BLaER1 (cell line): ENCODE results near the gene ZBTB7A.
A peak's percentile ranks its signal among the peaks of the same experiment; 100 is the strongest.

Experiments
- H3K27ac ChIP-seq: shearing (Covaris generic); formaldehyde crosslinking; 2 replicates; pipeline ENCODE4 v1.8.1; 2022
- H3K27me3 ChIP-seq: shearing (Covaris generic); formaldehyde crosslinking; 2 replicates; pipeline ENCODE4 v1.8.1; 2022
- H3K36me3 ChIP-seq: shearing (Covaris generic); formaldehyde crosslinking; 2 replicates; pipeline ENCODE4 v1.8.1; 2022
- H3K4me1 ChIP-seq: shearing (Covaris generic); formaldehyde crosslinking; 2 replicates; pipeline ENCODE4 v1.8.1; 2022
- H3K4me2 ChIP-seq: shearing (Covaris generic); formaldehyde crosslinking; 2 replicates; pipeline ENCODE4 v1.8.1; 2022
- H3K4me3 ChIP-seq: shearing (Covaris generic); formaldehyde crosslinking; 2 replicates; pipeline ENCODE4 v1.8.1; 2022
- H3K9ac ChIP-seq: shearing (Covaris generic); formaldehyde crosslinking; 2 replicates; pipeline ENCODE4 v1.8.1; 2022
- H3K9me3 ChIP-seq: shearing (Covaris generic); formaldehyde crosslinking; 2 replicates; pipeline ENCODE4 v1.8.1; 2022
- H4K20me1 ChIP-seq: shearing (Covaris generic); formaldehyde crosslinking; 2 replicates; pipeline ENCODE4 v1.8.1; 2022
- Cebpa-rat ChIP-seq: shearing (Covaris generic); IDR thresholded peaks from 2 replicates; pipeline ENCODE4 v1.8.1; 2022

The ZBTB7A gene

GRCh38 chr19:4062419-4063368 lies 4.0 kb downstream of the ZBTB7A start:
- H3K27ac ChIP-seq: no peak overlapping the region
- no peak for TF ChIP-seq Cebpa-rat
- no peak overlapping the region for H3K4me3 ChIP-seq
- peaks cover 76% of the 10 kb centered on the region for H4K20me1 ChIP-seq
- H3K4me1 ChIP-seq: peaks cover 45% of the 10 kb centered on the region
- no peaks in the 10 kb centered on the region for H3K27me3 ChIP-seq
- 0 out of 2 replicates have a peak overlapping the region, but pooled peaks have one; percentile 92 for H3K9ac ChIP-seq
- peaks cover 58% of the 10 kb centered on the region for H3K36me3 ChIP-seq
- H3K4me2 ChIP-seq: peak overlapping the region; percentile 100
- no peaks in the 10 kb centered on the region for H3K9me3 ChIP-seq

- no peaks in the 10 kb centered on the region for H3K27me3 ChIP-seq
- 0 out of 2 replicates have a peak overlapping the region, but pooled peaks have one; percentile 22 for H3K4me2 ChIP-seq
- H3K27ac ChIP-seq: no peak overlapping the region
- peak overlapping the region; percentile 34; the same call in 1 of the 2 replicates for H3K9ac ChIP-seq
- no peak overlapping the region for H3K4me3 ChIP-seq
- no peak for TF ChIP-seq Cebpa-rat
- peaks cover 67% of the 10 kb centered on the region for H3K36me3 ChIP-seq
- no peaks in the 10 kb centered on the region for H3K9me3 ChIP-seq
- H4K20me1 ChIP-seq: peaks cover 84% of the 10 kb centered on the region
- peaks cover 45% of the 10 kb centered on the region for H3K4me1 ChIP-seq
Observed at GRCh38 chr19:4061683-4062418, 4.8 kb downstream of the ZBTB7A start.

GRCh38 chr19:4061178-4061682 lies 5.5 kb downstream of the ZBTB7A start:
- peak overlapping the region; percentile 34; the same call in 1 of the 2 replicates for H3K9ac ChIP-seq
- H3K36me3 ChIP-seq: peaks cover 73% of the 10 kb centered on the region
- peak overlapping the region; percentile 22; the same call in 1 of the 2 replicates for H3K4me2 ChIP-seq
- H3K9me3 ChIP-seq: no peaks in the 10 kb centered on the region
- peaks cover 45% of the 10 kb centered on the region for H3K4me1 ChIP-seq
- TF ChIP-seq Cebpa-rat: no peak
- no peak overlapping the region for H3K4me3 ChIP-seq
- no peak overlapping the region for H3K27ac ChIP-seq
- no peaks in the 10 kb centered on the region for H3K27me3 ChIP-seq
- peaks cover 90% of the 10 kb centered on the region for H4K20me1 ChIP-seq

- TF ChIP-seq Cebpa-rat: no peak
- Histone ChIP-seq H3K4me3 (no peak overlapping the region), H3K27ac (peak overlapping the region; percentile 40), H4K20me1 (peaks cover 96% of the 10 kb centered on the region), H3K27me3 (no peaks in the 10 kb centered on the region), H3K9ac (0 out of 2 replicates have a peak overlapping the region, but pooled peaks have one; percentile 15), H3K4me1 (peaks cover 45% of the 10 kb centered on the region), H3K9me3 (no peaks in the 10 kb centered on the region), H3K4me2 (peak overlapping the region; percentile 22; the same call in 1 of the 2 replicates), H3K36me3 (peaks cover 78% of the 10 kb centered on the region)
Observed at GRCh38 chr19:4060621-4061177, 6.0 kb downstream of the ZBTB7A start.

- Histone ChIP-seq H3K9ac (0 out of 2 replicates have a peak overlapping the region, but pooled peaks have one; percentile 15), H3K9me3 (no peaks in the 10 kb centered on the region), H3K4me1 (peaks cover 45% of the 10 kb centered on the region), H4K20me1 (peaks cover 100% of the 10 kb centered on the region), H3K4me3 (no peak overlapping the region), H3K36me3 (peaks cover 85% of the 10 kb centered on the region), H3K27ac (peak overlapping the region; percentile 40), H3K27me3 (no peaks in the 10 kb centered on the region), H3K4me2 (peak overlapping the region; percentile 22; the same call in 1 of the 2 replicates)
- TF ChIP-seq Cebpa-rat: no peak
Observed at GRCh38 chr19:4059891-4060620, 6.6 kb downstream of the ZBTB7A start.

- Histone ChIP-seq H3K9me3 (no peaks in the 10 kb centered on the region), H3K36me3 (peaks cover 91% of the 10 kb centered on the region), H3K4me3 (no peak overlapping the region), H3K9ac (no peak overlapping the region), H3K27ac (no peak overlapping the region), H3K4me2 (0 out of 2 replicates have a peak overlapping the region, but pooled peaks have one; percentile 22), H4K20me1 (peaks cover 100% of the 10 kb centered on the region), H3K4me1 (peaks cover 45% of the 10 kb centered on the region), H3K27me3 (no peaks in the 10 kb centered on the region)
- no peak for TF ChIP-seq Cebpa-rat
Observed at GRCh38 chr19:4059453-4059871, 7.2 kb downstream of the ZBTB7A start.

- Histone ChIP-seq H3K4me2 (no peak overlapping the region; the same call in 1 of the 2 replicates), H3K36me3 (peaks cover 95% of the 10 kb centered on the region), H3K27ac (0 out of 2 replicates have a peak overlapping the region, but pooled peaks have one; percentile 13), H3K27me3 (no peaks in the 10 kb centered on the region), H3K9ac (no peak overlapping the region), H3K4me3 (no peak overlapping the region), H4K20me1 (peaks cover 100% of the 10 kb centered on the region), H3K4me1 (peaks cover 39% of the 10 kb centered on the region), H3K9me3 (no peaks in the 10 kb centered on the region)
- TF ChIP-seq Cebpa-rat: no peak
Observed at GRCh38 chr19:4058693-4059452, 7.8 kb downstream of the ZBTB7A start.
